Measurements from ENCODE around the gene STYXL1.

GRCh38 chr7:75992083-75992755 is 55.6 kb downstream of the STYXL1 start:
- TF ChIP-seq, protein P1, sequence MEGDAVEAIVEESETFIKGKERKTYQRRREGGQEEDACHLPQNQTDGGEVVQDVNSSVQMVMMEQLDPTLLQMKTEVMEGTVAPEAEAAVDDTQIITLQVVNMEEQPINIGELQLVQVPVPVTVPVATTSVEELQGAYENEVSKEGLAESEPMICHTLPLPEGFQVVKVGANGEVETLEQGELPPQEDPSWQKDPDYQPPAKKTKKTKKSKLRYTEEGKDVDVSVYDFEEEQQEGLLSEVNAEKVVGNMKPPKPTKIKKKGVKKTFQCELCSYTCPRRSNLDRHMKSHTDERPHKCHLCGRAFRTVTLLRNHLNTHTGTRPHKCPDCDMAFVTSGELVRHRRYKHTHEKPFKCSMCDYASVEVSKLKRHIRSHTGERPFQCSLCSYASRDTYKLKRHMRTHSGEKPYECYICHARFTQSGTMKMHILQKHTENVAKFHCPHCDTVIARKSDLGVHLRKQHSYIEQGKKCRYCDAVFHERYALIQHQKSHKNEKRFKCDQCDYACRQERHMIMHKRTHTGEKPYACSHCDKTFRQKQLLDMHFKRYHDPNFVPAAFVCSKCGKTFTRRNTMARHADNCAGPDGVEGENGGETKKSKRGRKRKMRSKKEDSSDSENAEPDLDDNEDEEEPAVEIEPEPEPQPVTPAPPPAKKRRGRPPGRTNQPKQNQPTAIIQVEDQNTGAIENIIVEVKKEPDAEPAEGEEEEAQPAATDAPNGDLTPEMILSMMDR (IDR thresholded peaks at IDR 0.05; ENCODE audit: low read depth, low read length, missing input control) = no peak
- TF ChIP-seq MAX (IDR thresholded peaks at IDR 0.05) (no peak), NR2F2 (IDR thresholded peaks at IDR 0.05) (no peak)

Measured in liver (tissue), 3 donors.